Heart left ventricle (tissue), 16 donors: ENCODE results near the gene ALCAM. TPM values are rescaled to one million over a fixed set of nuclear protein-coding genes. Genes with fewer than 3 reads are reported as not detected.

ENCODE experiments used
- ATAC-seq, 4 donors: fragments of 200-7000 bp; cut with Tn5 transposase; one replicate each; pipeline ENCODE4 v1.9.1; 2020 to 2022; ENCODE audit warnings: moderate library complexity in 4 of 4, mild to moderate bottlenecking in 3 of 4, moderate number of reproducible peaks in 1 of 4
- DNase-seq, 5 donors: peaks; one replicate each; pipeline ENCODE4 v3.0.0-alpha.2; 2020
- H3K27ac ChIP-seq, 12 donors: fragments of 200-600 bp; sonication (generic) in 4 of 12; one replicate each; pipeline versions ENCODE4 v1.5.0 to v1.8.0; 2016 to 2022; ENCODE audit warnings: mild to moderate bottlenecking in 2 of 12
- H3K27me3 ChIP-seq, 9 donors: fragments of 200-600 bp; sonication (generic) in 2 of 9; one replicate each; pipeline versions ENCODE4 v1.5.1 to v1.8.0; 2016 to 2022; ENCODE audit warnings: mild to moderate bottlenecking in 3 of 9
- H3K36me3 ChIP-seq, 9 donors: fragments of 200-600 bp; sonication (generic) in 2 of 9; one replicate each; pipeline versions ENCODE4 v1.5.0 to v1.8.0; 2018 to 2022; ENCODE audit warnings: mild to moderate bottlenecking in 2 of 9
- H3K4me1 ChIP-seq, 12 donors: fragments of 200-600 bp; sonication (generic) in 4 of 12; one replicate each; pipeline versions ENCODE4 v1.5.0 to v1.8.0; 2016 to 2022; ENCODE audit warnings: mild to moderate bottlenecking in 3 of 12
- H3K4me3 ChIP-seq, 12 donors: fragments of 200-600 bp; sonication (generic) in 4 of 12; one replicate each; pipeline versions ENCODE4 v1.5.0 to v1.8.0; 2017 to 2022; ENCODE audit warnings: mild to moderate bottlenecking in 9 of 12, moderate library complexity in 4 of 12
- H3K9me3 ChIP-seq, 12 donors: fragments of 200-600 bp; sonication (generic) in 4 of 12; one replicate each; pipeline versions ENCODE4 v1.5.0 to v1.8.0; 2016 to 2022; ENCODE audit warnings: mild to moderate bottlenecking in 1 of 12
- POLR2A ChIP-seq, 2 donors: fragments of 450-650 bp; IDR thresholded peaks; one replicate each; pipeline ENCODE4 v1.6.1; 2017; ENCODE audit warnings: antibody characterized with exemption in 2 of 2, mild to moderate bottlenecking in 2 of 2, moderate library complexity in 2 of 2
- WGBS, 4 donors: extraction: QIAGEN DNeasy Blood & Tissue Kit in 2 of 4; methylation state at CpG; one replicate each; pipeline versions ENCODE4 v1.1.5 to v1.1.7; 2013 to 2018; 5-methylcytosine and 5-hydroxymethylcytosine counted together
- intact Hi-C, 10 donors: fragments of 100-400 bp; cut with DNase I; formaldehyde crosslinking; loops; one replicate each; pipeline versions ENCODE4 v1.11.1 to v1.14.2; 2022
- polyA plus RNA-seq, 2 donors: library from polyadenylated mRNA; stranded (reverse); fragments of 200-250 nt; gene quantifications; one replicate each; pipeline ENCODE4 v1.2.3, GENCODE V29; 2013
- total RNA-seq, 9 donors: library from RNA; depleted of rRNA in 2 of 9; stranded (reverse); fragments of >200 nt in 2 of 9; fragmentation: NEBNext Ultra II Directional in 3 of 9; extraction: Animal tissue kit (Norgen Biotek cat#: 25700) in 3 of 9; gene quantifications; one replicate each; pipeline versions ENCODE4 v1.1.0 to v1.2.4, GENCODE V29; 2016 to 2023
- TF ChIP-seq, protein P1 (sequence below), 12 donors: fragments of 200-600 bp; sonication (generic) in 4 of 12; IDR thresholded peaks; one replicate each; pipeline versions ENCODE4 v1.5.0 to v1.8.0; 2018 to 2022; ENCODE audit warnings: antibody characterized with exemption in 12 of 12, mild to moderate bottlenecking in 5 of 12
- donor health status: ischemic (EF 13 %, LVEDD 7.1; RV severe dilation, severe dysfunction).
- donor health status: healthy with polysubstance abuse.
- donor health status: DM: no; HTN: yes; CAD: no.
- donor health status: DM: no; HTN: no; CAD: no.
- donor health status: ischemic (EF 25% LVEDD 6.9; RV normal size, moderate dysfunction).
- donor health status: ischemic (EF 25% LVEDD 5.7; RV mildly dilated, moderate dysfunction).
- donor health status: healthy.
- donor health status: DM: yes; HTN: yes; CAD: no.
- donor health status: ischemic (EF 35%, LVEDD 5.7; RV mildly dilated, moderate dysfunction).
- donor health status: nonischemic (EF 11% LVEDD 7.7; RV severe dilation, severe dysfunction).
- donor health status: DM: yes; HTN: yes; CAD: no.
- donor health status: PGD.
- donor health status: ischemic (EF 29% LVEDD 5.4; RV normal size, mild dysfunction).
- donor health status: nonischemic (EF 23%, LVEDD 6.1; RV moderate dilation, normal function).

Gene ALCAM
- total and polyA plus RNA-seq, 11 donors, result 0.91 to 19.9 (median 5.5) TPM

DNA sequence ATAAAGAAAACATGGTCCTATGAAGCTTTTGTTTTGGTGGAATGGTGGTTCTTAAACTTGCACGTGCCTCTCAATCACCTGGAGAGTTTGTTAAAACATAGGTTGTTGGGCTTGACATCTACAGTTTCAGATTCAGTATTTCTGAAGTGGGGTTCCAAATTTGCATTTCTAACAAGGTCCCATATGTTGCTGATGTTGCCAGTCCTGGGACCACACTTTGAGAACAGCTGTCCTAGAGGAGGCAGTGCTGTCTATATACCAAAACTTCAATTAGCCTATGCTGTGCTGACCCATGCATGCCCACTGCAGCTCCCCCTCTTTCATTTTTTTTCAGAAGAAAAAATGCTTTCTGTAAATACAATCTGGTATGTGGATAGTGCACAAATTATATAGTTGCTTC lies 31.3 kb downstream of the ALCAM start:
- Histone ChIP-seq H3K4me1 (no peaks in the 10 kb centered on the region), H3K4me3 (no peak overlapping the region), H3K27ac (no peak overlapping the region), H3K36me3 (no peaks in the 10 kb centered on the region), H3K9me3 (peaks cover 0 to 9% (median under 1%) of the 10 kb centered on the region in 12 donors), H3K27me3 (no peaks in the 10 kb centered on the region)
- intact Hi-C loops, result no loop called here
- no peak for DNase-seq
- TF ChIP-seq POLR2A (IDR thresholded peaks at IDR 0.05), result no peak
- TF ChIP-seq, protein P1, sequence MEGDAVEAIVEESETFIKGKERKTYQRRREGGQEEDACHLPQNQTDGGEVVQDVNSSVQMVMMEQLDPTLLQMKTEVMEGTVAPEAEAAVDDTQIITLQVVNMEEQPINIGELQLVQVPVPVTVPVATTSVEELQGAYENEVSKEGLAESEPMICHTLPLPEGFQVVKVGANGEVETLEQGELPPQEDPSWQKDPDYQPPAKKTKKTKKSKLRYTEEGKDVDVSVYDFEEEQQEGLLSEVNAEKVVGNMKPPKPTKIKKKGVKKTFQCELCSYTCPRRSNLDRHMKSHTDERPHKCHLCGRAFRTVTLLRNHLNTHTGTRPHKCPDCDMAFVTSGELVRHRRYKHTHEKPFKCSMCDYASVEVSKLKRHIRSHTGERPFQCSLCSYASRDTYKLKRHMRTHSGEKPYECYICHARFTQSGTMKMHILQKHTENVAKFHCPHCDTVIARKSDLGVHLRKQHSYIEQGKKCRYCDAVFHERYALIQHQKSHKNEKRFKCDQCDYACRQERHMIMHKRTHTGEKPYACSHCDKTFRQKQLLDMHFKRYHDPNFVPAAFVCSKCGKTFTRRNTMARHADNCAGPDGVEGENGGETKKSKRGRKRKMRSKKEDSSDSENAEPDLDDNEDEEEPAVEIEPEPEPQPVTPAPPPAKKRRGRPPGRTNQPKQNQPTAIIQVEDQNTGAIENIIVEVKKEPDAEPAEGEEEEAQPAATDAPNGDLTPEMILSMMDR (IDR thresholded peaks at IDR 0.05), result no peak
- WGBS, 4 donors, result 67 to 72% (median 68%) methylated on average over 1 of the region's 1 CpG
- no peak for ATAC-seq

DNA sequence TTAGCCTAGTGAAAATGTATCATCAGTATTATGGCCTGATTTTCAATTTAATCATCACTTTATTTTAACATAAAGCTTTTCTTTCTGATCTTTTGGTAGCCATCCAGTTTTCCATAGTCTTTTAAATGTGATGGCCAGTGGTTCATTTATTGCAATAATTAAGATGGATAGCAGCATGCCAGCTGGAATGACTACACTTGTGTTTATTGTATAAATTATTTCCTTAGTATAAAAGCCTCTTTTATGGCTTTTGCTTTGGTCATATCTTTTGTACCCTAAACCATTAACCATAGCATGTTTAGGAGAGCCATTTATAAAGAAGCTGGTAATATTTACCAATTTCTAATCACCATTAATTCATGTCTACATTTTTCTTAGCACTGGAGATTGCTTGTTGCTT lies 31.7 kb downstream of the ALCAM start:
- TF ChIP-seq, protein P1 (IDR thresholded peaks at IDR 0.05), result no peak
- no peak for TF ChIP-seq POLR2A (IDR thresholded peaks at IDR 0.05)
- H3K27ac ChIP-seq, result no peak overlapping the region
- H3K27me3 ChIP-seq, result no peaks in the 10 kb centered on the region
- H3K4me1 ChIP-seq, result no peaks in the 10 kb centered on the region
- no peak for DNase-seq
- peaks cover 0 to 6% (median 0%) of the 10 kb centered on the region in 12 donors for H3K9me3 ChIP-seq
- intact Hi-C loops, result no loop called here
- H3K4me3 ChIP-seq, result no peak overlapping the region
- no peak for ATAC-seq
- no peaks in the 10 kb centered on the region for H3K36me3 ChIP-seq

DNA sequence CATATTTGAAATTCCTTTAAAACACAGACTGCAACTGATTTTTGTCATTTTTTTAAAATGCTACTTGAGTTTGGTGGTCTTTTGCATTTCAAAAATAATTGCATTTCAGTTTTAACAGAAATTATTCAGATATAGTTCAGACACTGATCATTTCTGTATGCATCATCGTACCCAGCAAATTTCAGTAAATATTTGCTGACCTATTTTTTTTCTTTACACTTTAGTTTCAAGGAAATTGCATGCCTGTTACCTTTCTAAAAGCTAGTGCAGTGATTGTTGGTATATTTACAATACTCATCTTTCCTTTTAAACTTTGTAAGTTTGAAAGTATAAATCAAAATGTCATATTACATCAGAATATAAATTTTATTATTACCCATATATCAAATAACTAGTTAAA lies 32.4 kb downstream of the ALCAM start:
- DNase-seq, result no peak
- no peaks in the 10 kb centered on the region for H3K4me1 ChIP-seq
- ATAC-seq, result no peak
- H3K4me3 ChIP-seq, result no peak overlapping the region
- no peak overlapping the region for H3K27ac ChIP-seq
- intact Hi-C loops, result no loop called here
- no peaks in the 10 kb centered on the region for H3K27me3 ChIP-seq
- WGBS, 4 donors, result 83 to 92% (median 89%) methylated on average over 1 of the region's 1 CpG
- TF ChIP-seq POLR2A (IDR thresholded peaks at IDR 0.05), result no peak
- TF ChIP-seq, protein P1 (IDR thresholded peaks at IDR 0.05), result no peak
- H3K36me3 ChIP-seq, result no peaks in the 10 kb centered on the region
- H3K9me3 ChIP-seq, result peaks cover 0 to 10% (median 0%) of the 10 kb centered on the region in 12 donors

DNA sequence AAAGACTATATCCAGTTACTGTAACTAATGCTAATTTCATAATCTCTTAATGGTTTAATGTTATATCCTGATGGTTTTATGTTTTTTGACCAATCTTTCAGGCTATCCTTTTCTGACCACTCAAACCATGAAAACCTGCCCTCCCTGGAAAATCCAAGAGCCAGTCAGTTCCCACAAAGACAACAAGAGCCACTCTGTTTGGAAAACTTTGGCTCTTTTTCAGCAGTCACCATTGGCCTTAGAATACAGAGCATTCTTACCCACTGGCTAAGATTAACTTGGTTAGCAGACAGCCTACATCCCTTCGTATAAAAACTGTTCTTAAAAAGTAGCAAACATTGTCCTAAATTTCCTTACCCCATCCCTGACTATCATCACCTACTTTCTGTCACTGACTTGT lies 32.9 kb downstream of the ALCAM start:
- ATAC-seq (no peak), DNase-seq (no peak)
- no peaks in the 10 kb centered on the region for H3K27me3 ChIP-seq
- no peaks in the 10 kb centered on the region for H3K36me3 ChIP-seq
- intact Hi-C loops, result no loop called here
- no peak overlapping the region for H3K4me3 ChIP-seq
- H3K4me1 ChIP-seq, result no peaks in the 10 kb centered on the region
- H3K27ac ChIP-seq, result no peak overlapping the region
- TF ChIP-seq, protein P1 (IDR thresholded peaks at IDR 0.05), result no peak
- TF ChIP-seq POLR2A (IDR thresholded peaks at IDR 0.05), result no peak
- 61 to 69% (median 64%) methylated on average over 1 of the region's 1 CpG for WGBS, 4 donors
- H3K9me3 ChIP-seq, result peaks cover 0 to 13% (median 0%) of the 10 kb centered on the region in 12 donors
